Activated T-helper 1 cell treated with anti-CD3 and anti-CD28 coated beads, Interleukin-12 subunit alpha, Interleukin-12 subunit beta, Interleukin-2, Interleukin-4 antibody, amounts not matched to agents 30 ng/mL and 10 ng/mL and 1 ng/mL, durations not matched to agents 14 hours and 24 hours and 36 hours (primary cell): ENCODE data around the gene HDC. TPM values are rescaled to one million over a fixed set of nuclear protein-coding genes. Genes with fewer than 3 reads are reported as not detected.

Source experiments
- DNase-seq: peaks from one replicate; pipeline ENCODE4 v3.0.0; 2021; ENCODE audit warnings: low spot score
- H3K27ac Mint-ChIP-seq: one replicate; pipeline ENCODE4 v1.8.0; 2021; ENCODE audit warnings: mild to moderate bottlenecking, mixed read lengths
- H3K27me3 Mint-ChIP-seq: one replicate; pipeline ENCODE4 v1.8.0; 2022; ENCODE audit warnings: mild to moderate bottlenecking, moderate library complexity, mixed read lengths; ENCODE audit not compliant: insufficient read depth
- H3K36me3 Mint-ChIP-seq: one replicate; pipeline ENCODE4 v1.8.0; 2021; ENCODE audit warnings: low read depth, mixed read lengths
- H3K4me1 Mint-ChIP-seq: one replicate; pipeline ENCODE4 v1.8.0; 2021; ENCODE audit warnings: low read depth, mixed read lengths
- H3K4me3 Mint-ChIP-seq: one replicate; pipeline ENCODE4 v1.8.0; 2021; ENCODE audit warnings: mild to moderate bottlenecking, moderate library complexity, mixed read lengths
- H3K9me3 Mint-ChIP-seq: one replicate; pipeline ENCODE4 v1.8.0; 2021; ENCODE audit warnings: mixed read lengths
- intact Hi-C: fragments of 100-400 bp; cut with micrococcal nuclease; formaldehyde crosslinking; loops from one replicate; pipeline ENCODE4 v1.15.1; 2024
- total RNA-seq: library from RNA; stranded (reverse); gene quantifications from 2 replicates; pipeline ENCODE4 v1.2.3, GENCODE V29; 2022

The HDC gene
- total RNA-seq, 1 donor from 2014 or later, result 2.4 TPM

- Mint-ChIP-seq H3K4me1 (peaks cover 22% of the 10 kb centered on the region), H3K27me3 (no peaks in the 10 kb centered on the region)
- intact Hi-C loops, result loop anchor here (1.0 to 5.0 kb wide), 2 partner anchors 14 to 34 kb away; no protein-coding TSS in a partner anchor
Measured at GRCh38 chr15:50275908-50276307, 10.4 kb upstream of the HDC start.

DNA sequence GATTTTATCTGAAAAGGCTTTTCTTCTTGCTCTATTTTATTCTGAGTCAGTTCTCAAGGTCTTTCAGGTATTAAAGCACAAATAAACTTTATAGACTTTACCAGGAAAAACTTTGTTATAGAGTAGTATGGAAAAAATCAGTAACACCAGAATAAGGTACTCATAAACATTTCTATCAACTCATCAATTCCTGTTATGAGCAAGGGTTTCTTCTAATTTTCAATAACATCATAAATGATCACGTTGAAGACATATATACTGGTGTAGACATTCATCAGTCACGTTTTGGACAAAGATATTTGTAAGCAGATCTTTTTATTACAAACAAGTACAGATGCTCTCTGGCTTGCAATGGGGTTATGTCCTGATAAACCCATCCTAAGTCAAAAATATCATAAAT lies 9.6 kb upstream of the HDC start:
- H3K4me3 Mint-ChIP-seq, result no peak overlapping the region

More at GRCh38 chr15:50275908-50276307, 10.4 kb upstream of the HDC start:
- Mint-ChIP-seq H3K27ac (peak overlapping the region; percentile 52), H3K36me3 (peaks cover 31% of the 10 kb centered on the region), H3K9me3 (no peaks in the 10 kb centered on the region), H3K4me3 (no peak overlapping the region)
- no peak for DNase-seq

DNA sequence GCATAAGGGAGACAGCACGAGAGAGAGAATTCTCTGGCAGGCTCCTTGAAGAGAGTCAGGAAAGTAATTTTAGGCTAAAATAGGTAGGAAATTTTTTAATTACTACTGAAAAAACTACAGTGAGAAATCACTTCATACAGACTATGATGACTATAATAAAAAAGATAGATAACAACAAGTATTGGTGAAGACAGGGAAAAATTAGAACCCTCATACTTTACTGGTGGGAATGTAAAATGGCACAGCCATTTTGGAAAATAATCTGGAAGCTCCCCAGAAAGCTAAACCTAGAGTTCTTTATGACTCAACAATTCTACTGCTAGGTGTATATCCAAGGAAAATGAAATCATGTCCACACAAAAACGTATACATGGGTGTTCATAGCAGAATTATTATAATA lies 2.1 kb upstream of the HDC start:
- no peaks in the 10 kb centered on the region for H3K27me3 Mint-ChIP-seq
- peaks cover 23% of the 10 kb centered on the region for H3K4me1 Mint-ChIP-seq
- H3K4me3 Mint-ChIP-seq, result no peak overlapping the region
- DNase-seq, result no peak
- H3K27ac Mint-ChIP-seq, result no peak overlapping the region
- intact Hi-C loops, result no loop called here
- peaks cover 2% of the 10 kb centered on the region for H3K36me3 Mint-ChIP-seq
- H3K9me3 Mint-ChIP-seq, result peaks cover 9% of the 10 kb centered on the region

More for the DNA sequence above, 9.6 kb upstream of the HDC start:
- Mint-ChIP-seq H3K27me3 (no peaks in the 10 kb centered on the region), H3K9me3 (no peaks in the 10 kb centered on the region), H3K4me1 (peaks cover 22% of the 10 kb centered on the region), H3K36me3 (peaks cover 31% of the 10 kb centered on the region), H3K27ac (peak overlapping the region; percentile 18)
- DNase-seq, result no peak
- intact Hi-C loops, result loop anchor here (1.0 to 5.0 kb wide), 2 partner anchors 13 to 33 kb away; no protein-coding TSS in a partner anchor

- peak overlapping the region; percentile 98 for H3K27ac Mint-ChIP-seq
- H3K9me3 Mint-ChIP-seq, result peaks cover 5% of the 10 kb centered on the region
- intact Hi-C loops, result loop anchor here (1.0 to 5.0 kb wide), 6 partner anchors 13 to 975 kb away; no protein-coding TSS in a partner anchor
- H3K4me3 Mint-ChIP-seq, result peak overlapping the region; percentile 53
- H3K27me3 Mint-ChIP-seq, result no peaks in the 10 kb centered on the region
- peaks cover 2% of the 10 kb centered on the region for H3K36me3 Mint-ChIP-seq
- DNase-seq, result peak; percentile 64
- H3K4me1 Mint-ChIP-seq, result peaks cover 66% of the 10 kb centered on the region
Measured at GRCh38 chr15:50262533-50262932, 3.0 kb downstream of the HDC start.

GRCh38 chr15:50261981-50262380 lies 3.5 kb downstream of the HDC start:
- Mint-ChIP-seq H3K36me3 (no peaks in the 10 kb centered on the region), H3K4me1 (peaks cover 70% of the 10 kb centered on the region), H3K4me3 (peak overlapping the region; percentile 53), H3K27ac (peak overlapping the region; percentile 98), H3K9me3 (peaks cover 2% of the 10 kb centered on the region), H3K27me3 (no peaks in the 10 kb centered on the region)
- no peak for DNase-seq
- intact Hi-C loops, result loop anchor here (1.0 to 5.0 kb wide), 10 partner anchors 13 to 1333 kb away; partner anchors contain the start of genes DTWD1 and FAM227B

DNA sequence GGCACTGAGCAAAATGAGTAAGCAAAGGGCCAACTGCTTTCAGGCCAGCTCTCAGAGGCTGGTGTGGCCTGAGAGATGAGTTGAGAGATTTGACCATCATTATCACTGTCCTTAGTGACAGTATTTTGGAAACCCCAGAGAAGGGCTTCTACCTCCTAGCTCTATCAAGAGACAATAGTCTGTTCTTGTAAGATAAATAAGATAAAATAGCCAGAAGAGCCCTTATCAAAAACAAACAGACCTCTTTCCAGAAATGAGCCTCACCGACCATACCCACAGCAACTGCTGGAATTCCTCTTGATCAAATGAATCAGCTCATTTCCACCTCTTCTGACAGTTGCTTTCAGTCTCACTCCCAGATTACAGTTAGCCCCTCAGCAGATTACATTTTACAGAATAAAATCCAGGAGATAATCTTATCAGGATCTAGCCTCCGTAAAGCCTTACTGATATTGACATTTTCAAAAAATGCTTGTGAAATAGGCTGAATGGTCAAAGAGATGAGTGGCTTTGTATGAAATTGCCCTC lies 4.5 kb downstream of the HDC start:
- Mint-ChIP-seq H3K27ac (peak overlapping the region; percentile 98), H3K27me3 (no peaks in the 10 kb centered on the region), H3K36me3 (no peaks in the 10 kb centered on the region), H3K4me3 (peak overlapping the region; percentile 66), H3K4me1 (peaks cover 79% of the 10 kb centered on the region), H3K9me3 (no peaks in the 10 kb centered on the region)
- no peak for DNase-seq
- intact Hi-C loops, result loop anchor here (1.0 to 5.0 kb wide), 9 partner anchors 12 to 1332 kb away; partner anchors contain the start of genes DTWD1 and FAM227B

DNA sequence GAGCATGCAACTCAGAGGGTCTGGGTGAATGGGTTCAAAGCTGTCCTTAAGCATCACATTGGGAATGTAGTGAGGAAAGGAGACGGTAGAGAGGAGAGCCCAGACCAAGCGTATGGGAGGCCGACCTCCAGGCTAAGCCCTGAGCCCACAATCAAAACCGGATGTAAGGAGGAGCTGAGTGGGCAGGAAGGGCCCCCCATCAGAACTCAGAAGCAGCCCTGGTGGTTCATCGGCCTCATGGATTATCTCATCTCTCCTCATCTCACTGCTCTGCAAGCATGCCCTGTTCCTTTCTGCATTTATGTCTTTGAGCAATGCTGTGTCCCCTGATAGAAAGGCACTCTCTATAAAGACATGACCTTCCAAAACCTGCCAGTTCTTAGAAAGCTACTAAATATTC lies 6.2 kb downstream of the HDC start:
- peaks cover 77% of the 10 kb centered on the region for H3K4me1 Mint-ChIP-seq
- no peak for DNase-seq
- H3K27ac Mint-ChIP-seq, result peak overlapping the region; percentile 86
- H3K4me3 Mint-ChIP-seq, result peak overlapping the region; percentile 40
- no peaks in the 10 kb centered on the region for H3K9me3 Mint-ChIP-seq
- no peaks in the 10 kb centered on the region for H3K36me3 Mint-ChIP-seq
- intact Hi-C loops, result no loop called here
- no peaks in the 10 kb centered on the region for H3K27me3 Mint-ChIP-seq

- intact Hi-C loops, result no loop called here
- H3K36me3 Mint-ChIP-seq, result no peaks in the 10 kb centered on the region
- DNase-seq, result no peak
- H3K4me1 Mint-ChIP-seq, result peaks cover 63% of the 10 kb centered on the region
- H3K27ac Mint-ChIP-seq, result peak overlapping the region; percentile 53
- no peaks in the 10 kb centered on the region for H3K9me3 Mint-ChIP-seq
- no peak overlapping the region for H3K4me3 Mint-ChIP-seq
- H3K27me3 Mint-ChIP-seq, result no peaks in the 10 kb centered on the region
Measured at GRCh38 chr15:50257924-50258323, 7.6 kb downstream of the HDC start.

GRCh38 chr15:50257332-50257731 lies 8.2 kb downstream of the HDC start:
- H3K4me1 Mint-ChIP-seq, result peaks cover 57% of the 10 kb centered on the region
- intact Hi-C loops, result no loop called here
- H3K27me3 Mint-ChIP-seq, result no peaks in the 10 kb centered on the region
- H3K4me3 Mint-ChIP-seq, result no peak overlapping the region
- H3K36me3 Mint-ChIP-seq, result no peaks in the 10 kb centered on the region
- DNase-seq, result no peak
- H3K27ac Mint-ChIP-seq, result peak overlapping the region; percentile 46
- H3K9me3 Mint-ChIP-seq, result no peaks in the 10 kb centered on the region

DNA sequence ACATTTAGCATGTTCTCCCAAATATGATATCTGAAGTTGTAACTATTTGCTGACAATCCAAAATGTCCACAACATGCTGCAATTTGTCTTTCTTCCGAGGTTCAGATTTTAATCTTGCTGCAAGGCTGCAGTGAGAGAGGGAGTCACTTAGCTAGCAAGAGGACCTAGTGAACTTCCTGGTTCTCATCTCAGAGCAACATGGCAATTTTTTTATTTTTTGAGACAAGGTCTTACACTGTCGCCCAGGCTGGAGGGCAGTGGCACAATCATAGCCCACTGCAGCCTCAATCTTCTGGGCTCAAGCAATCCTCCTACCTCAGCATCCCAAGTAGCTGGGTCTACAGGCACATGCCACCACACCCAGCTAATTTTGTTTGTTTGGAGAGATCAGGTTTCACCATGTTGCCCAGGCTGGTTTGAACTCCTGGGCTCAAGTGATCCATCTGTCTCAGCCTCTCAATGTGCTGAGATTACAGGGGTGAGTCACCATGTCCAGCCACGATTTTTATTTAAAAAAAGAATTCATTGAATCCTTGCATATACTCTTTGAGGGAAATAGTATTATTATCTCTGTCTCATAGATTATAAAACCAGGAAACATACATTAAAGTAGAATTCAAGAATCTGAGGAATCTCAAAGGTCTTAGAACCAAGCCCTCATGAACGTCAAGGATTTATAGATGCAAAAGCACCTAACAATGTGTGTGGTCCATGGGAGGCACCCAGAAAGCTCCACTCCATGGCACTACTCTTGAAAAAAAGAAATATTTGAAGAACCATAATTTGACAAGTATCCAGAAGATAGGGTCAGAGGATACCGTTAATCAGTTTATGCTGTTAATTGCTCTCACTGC lies 9.1 kb downstream of the HDC start:
- Mint-ChIP-seq H3K27ac (peak overlapping the region; percentile 15), H3K36me3 (peaks cover under 1% of the 10 kb centered on the region), H3K4me1 (peaks cover 56% of the 10 kb centered on the region), H3K27me3 (no peaks in the 10 kb centered on the region), H3K9me3 (no peaks in the 10 kb centered on the region), H3K4me3 (no peak overlapping the region)
- no peak for DNase-seq
- intact Hi-C loops, result no loop called here

GRCh38 chr15:50252556-50252955 lies 13.0 kb downstream of the HDC start:
- peaks cover 57% of the 10 kb centered on the region for H3K4me1 Mint-ChIP-seq
- H3K27me3 Mint-ChIP-seq, result no peaks in the 10 kb centered on the region
- H3K27ac Mint-ChIP-seq, result no peak overlapping the region
- H3K9me3 Mint-ChIP-seq, result no peaks in the 10 kb centered on the region
- DNase-seq, result no peak
- intact Hi-C loops, result no loop called here
- no peak overlapping the region for H3K4me3 Mint-ChIP-seq
- H3K36me3 Mint-ChIP-seq, result peaks cover 10% of the 10 kb centered on the region

DNA sequence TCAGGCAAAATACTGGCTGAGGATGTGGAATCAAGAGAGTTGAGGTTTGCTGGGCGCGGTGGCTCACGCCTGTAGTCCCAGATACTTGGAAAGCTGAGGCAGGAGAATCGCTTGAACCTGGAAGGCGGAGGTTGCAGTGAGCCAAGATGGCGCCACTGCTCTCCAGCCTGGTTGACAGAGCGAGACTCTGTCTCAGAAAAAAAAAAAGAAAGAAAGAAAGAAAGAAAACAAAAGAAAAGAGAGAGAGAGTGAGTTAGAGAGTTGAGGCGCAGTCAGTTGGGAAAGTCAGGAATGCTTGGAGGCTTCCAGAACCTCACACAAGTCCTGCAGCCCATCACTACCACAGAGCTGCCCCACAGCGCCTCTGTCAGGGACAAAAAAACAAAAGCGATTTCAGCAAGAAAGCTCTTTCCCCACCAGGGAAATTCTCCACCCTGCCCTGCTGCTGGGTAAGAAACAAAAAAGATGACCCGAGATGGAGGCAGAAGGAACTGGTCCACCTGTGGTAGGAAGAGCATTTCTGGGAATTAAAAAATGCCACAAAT lies 13.8 kb downstream of the HDC start:
- Mint-ChIP-seq H3K27me3 (no peaks in the 10 kb centered on the region), H3K27ac (no peak overlapping the region)
- intact Hi-C loops, result no loop called here

More for the DNA sequence above, 13.8 kb downstream of the HDC start:
- DNase-seq, result no peak
- H3K9me3 Mint-ChIP-seq, result no peaks in the 10 kb centered on the region
- H3K4me3 Mint-ChIP-seq, result no peak overlapping the region
- peaks cover 58% of the 10 kb centered on the region for H3K4me1 Mint-ChIP-seq
- peaks cover 10% of the 10 kb centered on the region for H3K36me3 Mint-ChIP-seq
